ENCODE measurements around the gene TMEM225B.

DNA sequence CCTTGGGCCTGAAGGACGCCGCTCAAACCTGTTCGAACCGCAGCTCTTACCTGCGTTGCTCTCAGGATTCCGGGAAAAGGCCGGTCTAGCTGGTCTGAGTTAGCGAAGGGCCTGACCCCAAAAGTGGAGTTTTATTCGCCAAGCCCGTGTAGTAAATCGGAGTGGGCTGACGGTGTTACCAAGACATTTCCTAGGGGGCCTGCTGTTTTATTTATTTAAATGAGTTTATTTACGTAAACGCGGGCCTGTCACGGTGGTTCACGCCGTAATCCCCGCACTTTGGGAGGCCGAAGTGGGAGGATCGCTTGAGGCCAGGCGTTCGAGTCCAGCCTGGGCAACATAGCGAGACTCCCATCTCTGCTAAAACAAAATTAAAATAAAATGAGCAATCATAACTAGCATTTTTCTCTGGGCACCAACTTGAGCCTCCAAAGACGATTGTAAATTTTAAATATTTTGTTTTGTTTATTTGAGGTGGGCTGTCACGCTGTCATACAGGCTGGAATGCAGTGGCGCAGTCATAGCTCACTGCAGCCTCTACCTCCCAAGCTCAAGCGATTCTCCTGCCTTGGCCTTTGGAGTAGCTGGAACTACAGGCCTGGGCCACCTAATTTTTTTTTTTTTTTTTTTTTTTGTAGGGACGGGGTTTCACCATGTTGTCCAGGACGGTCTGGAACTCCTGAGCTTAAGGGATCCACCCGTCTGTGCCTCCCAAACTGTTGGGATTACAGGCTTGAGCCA lies 38.7 kb upstream of the TMEM225B start:
- no peak for TF ChIP-seq POLR2AphosphoS5 (IDR thresholded peaks at IDR 0.05; ENCODE audit: insufficient read depth in 1 of 2, low read depth in 1 of 2)
- TF ChIP-seq, protein P1, sequence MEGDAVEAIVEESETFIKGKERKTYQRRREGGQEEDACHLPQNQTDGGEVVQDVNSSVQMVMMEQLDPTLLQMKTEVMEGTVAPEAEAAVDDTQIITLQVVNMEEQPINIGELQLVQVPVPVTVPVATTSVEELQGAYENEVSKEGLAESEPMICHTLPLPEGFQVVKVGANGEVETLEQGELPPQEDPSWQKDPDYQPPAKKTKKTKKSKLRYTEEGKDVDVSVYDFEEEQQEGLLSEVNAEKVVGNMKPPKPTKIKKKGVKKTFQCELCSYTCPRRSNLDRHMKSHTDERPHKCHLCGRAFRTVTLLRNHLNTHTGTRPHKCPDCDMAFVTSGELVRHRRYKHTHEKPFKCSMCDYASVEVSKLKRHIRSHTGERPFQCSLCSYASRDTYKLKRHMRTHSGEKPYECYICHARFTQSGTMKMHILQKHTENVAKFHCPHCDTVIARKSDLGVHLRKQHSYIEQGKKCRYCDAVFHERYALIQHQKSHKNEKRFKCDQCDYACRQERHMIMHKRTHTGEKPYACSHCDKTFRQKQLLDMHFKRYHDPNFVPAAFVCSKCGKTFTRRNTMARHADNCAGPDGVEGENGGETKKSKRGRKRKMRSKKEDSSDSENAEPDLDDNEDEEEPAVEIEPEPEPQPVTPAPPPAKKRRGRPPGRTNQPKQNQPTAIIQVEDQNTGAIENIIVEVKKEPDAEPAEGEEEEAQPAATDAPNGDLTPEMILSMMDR (IDR thresholded peaks at IDR 0.05) = no peak
